Lung microvascular endothelial cell (primary cell): ENCODE measurements around the gene GRK4. TPM values are rescaled to one million over a fixed set of nuclear protein-coding genes. Genes with fewer than 3 reads are reported as not detected.
"Not testable (repeated sequence)": the region's sequence is repeated elsewhere in the genome, so short reads cannot be mapped to it uniquely, and the experiment has no call there.

Experiments used
- DNase-seq, 2 donors: peaks; one replicate each; pipeline versions ENCODE4 v3.0.0 to v3.0.0-alpha.2; 2010; ENCODE audit warnings: low read depth in 2 of 2
- total RNA-seq: library from RNA; depleted of rRNA; stranded (reverse); fragments of >200 nt; gene quantifications from 2 replicates; pipeline ENCODE4 v1.2.1, GENCODE V29; 2014

GRK4 gene
- total RNA-seq, 1 donor from 2014 or later, result 3.0 TPM

- no peak for DNase-seq
Measured at GRCh38 chr4:2958446-2958845, 4.9 kb upstream of the GRK4 start.

GRCh38 chr4:2960450-2960849 lies 2.9 kb upstream of the GRK4 start:
- not testable (repeated sequence) for DNase-seq

GRCh38 chr4:2961421-2961810 lies 2.0 kb upstream of the GRK4 start:
- DNase-seq, result no peak

GRCh38 chr4:2961811-2962441 lies 1.4 kb upstream of the GRK4 start:
- DNase-seq, result no peak

- peak; percentile 50 to 64 for DNase-seq
Measured at GRCh38 chr4:2962614-2963174, 677 bp upstream of the GRK4 start.

- peak; percentile 22 to 68 for DNase-seq
Measured at GRCh38 chr4:2963966-2964471, 648 bp downstream of the GRK4 start.

- DNase-seq, result no peak
Measured at GRCh38 chr4:2964706-2965258, 1.4 kb downstream of the GRK4 start.

- no peak for DNase-seq
Measured at GRCh38 chr4:2965262-2965661, 1.9 kb downstream of the GRK4 start.

GRCh38 chr4:2968381-2968780 lies 5.0 kb downstream of the GRK4 start:
- DNase-seq, result peak in 1 of 2 donors; percentile 52

GRCh38 chr4:2971275-2971674 lies 7.9 kb downstream of the GRK4 start:
- no peak for DNase-seq

GRCh38 chr4:2977211-2978088 lies 14.1 kb downstream of the GRK4 start:
- DNase-seq, result peak in 1 of 2 donors; percentile 53

GRCh38 chr4:2981256-2981819 lies 18.0 kb downstream of the GRK4 start:
- no peak for DNase-seq

- no peak for DNase-seq
Measured at GRCh38 chr4:2982012-2982411, 18.6 kb downstream of the GRK4 start.

- DNase-seq, result not testable (repeated sequence)
Measured at GRCh38 chr4:2983715-2984114, 20.3 kb downstream of the GRK4 start.

GRCh38 chr4:2991243-2991642 lies 27.9 kb downstream of the GRK4 start:
- DNase-seq, result no peak

- no peak for DNase-seq
Measured at GRCh38 chr4:2994917-2995316, 31.5 kb downstream of the GRK4 start.

- DNase-seq, result no peak
Measured at GRCh38 chr4:2995546-2996265, 32.3 kb downstream of the GRK4 start.

GRCh38 chr4:2996415-2996814 lies 33.0 kb downstream of the GRK4 start:
- no peak for DNase-seq

- no peak for DNase-seq
Measured at GRCh38 chr4:3007724-3008123, 44.4 kb downstream of the GRK4 start.

- peak; percentile 22 to 25 for DNase-seq
Measured at GRCh38 chr4:3009422-3009821, 46.1 kb downstream of the GRK4 start.

GRCh38 chr4:3010577-3010976 lies 47.2 kb downstream of the GRK4 start:
- DNase-seq, result no peak
